Activated T-helper 1 cell treated with Interleukin-2 at 50 U/mL for 16 hours (primary cell): ENCODE results near the gene TOR2A.

ENCODE experiments used
- DNase-seq: peaks from one replicate; pipeline ENCODE4 v3.0.0-alpha.2; 2020; ENCODE audit warnings: low read depth

TOR2A gene

GRCh38 chr9:127720031-127720864 lies 14.8 kb downstream of the TOR2A start:
- no peak for DNase-seq

GRCh38 chr9:127717766-127718165 lies 17.3 kb downstream of the TOR2A start:
- no peak for DNase-seq

- no peak for DNase-seq
Measured at GRCh38 chr9:127716412-127716811, 18.7 kb downstream of the TOR2A start.

- DNase-seq = peak; percentile 93
Measured at GRCh38 chr9:127715470-127716337, 19.4 kb downstream of the TOR2A start, which contains the start of the genes PTRH1 and TTC16. TSS of gene PTRH1 (minus strand) at chr9:127715663. CDS start at chr9:127715639, 24 bp downstream. TSS of gene TTC16 (plus strand) at chr9:127716079. CDS start at chr9:127716146, 67 bp downstream.

- no peak for DNase-seq
Measured at GRCh38 chr9:127714951-127715469, 20.1 kb downstream of the TOR2A start.

GRCh38 chr9:127714020-127714750 lies 20.9 kb downstream of the TOR2A start:
- DNase-seq = no peak

GRCh38 chr9:127712867-127713266 lies 22.2 kb downstream of the TOR2A start:
- DNase-seq = no peak

GRCh38 chr9:127712371-127712770 lies 22.7 kb downstream of the TOR2A start:
- DNase-seq = no peak

GRCh38 chr9:127711831-127712274 lies 23.2 kb downstream of the TOR2A start:
- DNase-seq = no peak

GRCh38 chr9:127711226-127711701 lies 23.8 kb downstream of the TOR2A start:
- no peak for DNase-seq

- no peak for DNase-seq
Measured at GRCh38 chr9:127710204-127710783, 24.8 kb downstream of the TOR2A start.

- no peak for DNase-seq
Measured at GRCh38 chr9:127708952-127709587, 26.0 kb downstream of the TOR2A start.

GRCh38 chr9:127707766-127708165 lies 27.3 kb downstream of the TOR2A start:
- DNase-seq = no peak

GRCh38 chr9:127706836-127707241 lies 28.3 kb downstream of the TOR2A start, which contains the start of gene CFAP157:
TSS of gene CFAP157 (plus strand) at chr9:127706988. CDS start at chr9:127707032, 44 bp downstream.
- DNase-seq = no peak

- DNase-seq = no peak
Measured at GRCh38 chr9:127705577-127706379, 29.3 kb downstream of the TOR2A start.

GRCh38 chr9:127703289-127703946 lies 31.7 kb downstream of the TOR2A start:
- no peak for DNase-seq

GRCh38 chr9:127700594-127701255 lies 34.4 kb downstream of the TOR2A start:
- DNase-seq = no peak

- no peak for DNase-seq
Measured at GRCh38 chr9:127700140-127700539, 35.0 kb downstream of the TOR2A start.
